Stimulated activated memory B cell treated with anti-CD40 and anti-IgM and Interleukin-4, amounts not matched to agents 10 μg/mL and 1 μg/mL and 100 μg/mL, for 72 hours (primary cell): Measurements from ENCODE around the gene TBC1D22B.
"Not testable (repeated sequence)": the region's sequence is repeated elsewhere in the genome, so short reads cannot be mapped to it uniquely, and the experiment has no call there.

Experiments used
- ATAC-seq: fragments of 150-1000 bp; cut with Tn5 transposase; 2 replicates; pipeline ENCODE4 v1.10.0; 2021
- H3K27ac Mint-ChIP-seq: one replicate; pipeline ENCODE4 v1.8.0; 2022; ENCODE audit warnings: mild to moderate bottlenecking, mixed read lengths
- H3K27me3 Mint-ChIP-seq: one replicate; pipeline ENCODE4 v1.8.0; 2022; ENCODE audit warnings: mixed read lengths
- H3K36me3 Mint-ChIP-seq: one replicate; pipeline ENCODE4 v1.8.0; 2022; ENCODE audit warnings: mixed read lengths
- H3K4me1 Mint-ChIP-seq: one replicate; pipeline ENCODE4 v1.8.0; 2022; ENCODE audit warnings: mixed read lengths
- H3K4me3 Mint-ChIP-seq: one replicate; pipeline ENCODE4 v1.8.0; 2022; ENCODE audit warnings: mild to moderate bottlenecking, moderate library complexity, mixed read lengths
- H3K9me3 Mint-ChIP-seq: one replicate; pipeline ENCODE4 v1.8.0; 2022; ENCODE audit warnings: mixed read lengths

TBC1D22B gene

DNA sequence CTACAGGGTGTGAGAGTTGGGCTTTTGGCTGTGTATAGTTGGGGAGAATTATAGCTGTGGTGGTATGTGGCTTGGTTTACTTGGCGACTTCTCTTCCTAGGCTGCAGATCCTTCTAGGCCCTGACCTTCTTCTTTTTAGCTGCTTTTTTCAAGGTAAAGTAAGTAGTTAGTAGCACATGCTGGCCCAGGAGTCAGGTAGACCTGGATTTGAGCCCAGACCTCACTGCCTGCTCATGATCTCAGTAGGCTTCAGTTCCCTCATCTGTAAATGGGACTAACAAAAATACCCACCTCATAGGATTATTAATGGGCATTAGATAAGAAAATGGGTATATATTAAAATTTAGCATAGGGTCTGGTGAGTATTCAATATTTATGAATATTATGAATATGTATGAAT, 17.8 kb downstream of the TBC1D22B start:
- Mint-ChIP-seq H3K36me3 (peaks cover 42% of the 10 kb centered on the region), H3K9me3 (no peaks in the 10 kb centered on the region), H3K27me3 (no peaks in the 10 kb centered on the region), H3K27ac (no peak overlapping the region), H3K4me1 (peaks cover 41% of the 10 kb centered on the region), H3K4me3 (no peak overlapping the region)
- ATAC-seq, result no peak

DNA sequence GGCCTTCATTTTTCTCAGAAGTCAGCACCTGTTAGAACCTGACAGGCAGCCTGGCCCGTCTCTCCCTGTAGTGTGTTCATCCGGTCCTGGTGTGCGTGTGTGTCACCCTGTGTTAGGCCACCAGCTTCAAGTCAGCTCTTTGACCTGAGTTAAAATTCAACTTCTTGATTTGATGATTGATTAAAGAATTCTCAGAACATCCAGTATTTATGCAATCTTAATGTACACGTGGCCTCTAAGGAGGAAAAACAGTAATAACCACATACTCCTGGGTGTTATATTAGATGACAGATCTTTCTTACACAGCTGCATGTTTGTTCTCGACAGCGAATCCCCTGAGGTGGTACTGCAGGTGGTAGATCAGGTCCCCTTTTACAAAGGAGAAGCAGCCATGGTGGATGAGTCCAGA, 19.4 kb downstream of the TBC1D22B start:
- no peak for ATAC-seq
- Mint-ChIP-seq H3K27me3 (no peaks in the 10 kb centered on the region), H3K4me1 (peaks cover 32% of the 10 kb centered on the region), H3K4me3 (no peak overlapping the region), H3K36me3 (peaks cover 42% of the 10 kb centered on the region), H3K9me3 (no peaks in the 10 kb centered on the region), H3K27ac (no peak overlapping the region)

DNA sequence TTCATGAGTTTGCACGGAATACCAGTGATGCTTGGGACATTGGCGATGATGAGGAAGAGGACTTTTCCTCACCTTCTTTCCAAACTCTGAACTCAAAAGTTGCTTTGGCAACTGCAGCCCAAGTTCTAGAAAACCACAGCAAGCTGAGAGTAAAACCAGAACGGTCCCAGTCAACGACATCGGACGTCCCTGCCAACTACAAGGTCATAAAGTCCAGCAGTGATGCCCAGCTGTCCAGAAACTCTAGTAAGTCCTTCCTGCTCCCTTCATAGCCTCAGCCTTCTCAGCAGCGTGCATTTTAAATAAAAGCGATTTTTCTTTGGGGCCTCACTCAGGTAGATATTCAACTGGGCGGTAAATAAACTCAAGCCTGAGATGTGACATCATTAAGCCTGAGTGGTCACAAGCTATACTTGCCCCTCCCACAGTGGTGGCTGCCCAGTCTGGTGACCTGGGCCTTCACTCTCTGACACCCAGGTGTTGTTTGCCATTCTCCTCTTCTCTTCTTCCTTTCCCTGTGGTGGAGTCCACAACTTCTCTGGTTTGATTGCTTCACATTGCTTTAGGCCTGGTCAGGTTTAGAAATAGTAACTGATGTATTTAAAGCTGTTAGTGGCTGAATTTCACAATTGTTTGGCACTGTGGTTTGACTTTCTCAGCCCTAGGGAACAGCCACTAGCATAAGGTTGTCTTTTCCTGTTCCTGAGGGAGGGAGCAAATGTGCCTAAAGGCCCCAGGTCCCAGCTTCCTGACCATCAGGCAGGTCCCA, 22.0 kb downstream of the TBC1D22B start:
- Mint-ChIP-seq H3K36me3 (peaks cover 49% of the 10 kb centered on the region), H3K4me3 (no peak overlapping the region), H3K27ac (no peak overlapping the region), H3K27me3 (no peaks in the 10 kb centered on the region), H3K4me1 (peaks cover 37% of the 10 kb centered on the region), H3K9me3 (no peaks in the 10 kb centered on the region)
- ATAC-seq, result no peak

DNA sequence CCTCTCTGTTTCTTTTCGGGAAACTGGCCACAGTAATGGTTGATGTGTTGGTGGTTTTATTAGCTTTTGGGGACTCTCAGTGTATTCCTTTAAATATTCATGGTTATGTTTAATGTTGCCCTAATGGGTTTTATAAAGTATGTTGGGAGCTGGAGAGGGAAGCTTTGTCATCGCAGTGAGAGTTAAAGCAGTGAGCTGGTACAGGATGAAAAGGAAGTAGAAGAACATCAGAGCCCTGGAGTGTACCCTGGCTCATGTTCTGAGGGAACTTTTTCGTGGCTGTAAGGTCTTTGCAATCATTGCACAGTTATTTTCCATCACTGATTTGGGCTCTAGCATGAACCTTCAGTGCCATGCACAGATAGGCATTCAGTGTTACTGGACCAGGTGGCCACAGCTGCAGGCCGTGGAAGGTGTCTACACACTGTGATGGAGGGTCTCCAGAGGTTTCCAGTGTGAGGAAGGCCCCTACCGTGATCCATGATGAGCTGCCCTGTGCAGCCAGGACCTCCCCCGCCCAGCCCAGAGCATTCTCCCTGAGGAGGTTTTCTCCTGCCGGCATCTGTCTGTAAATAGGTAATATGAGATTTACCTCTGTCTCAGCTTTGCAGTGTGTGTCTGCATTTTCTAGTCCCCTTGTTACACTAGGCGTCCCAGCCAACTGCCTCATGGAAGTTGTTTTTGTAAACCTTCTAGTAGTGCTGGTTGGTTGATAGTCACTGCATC, 22.8 kb downstream of the TBC1D22B start:
- Mint-ChIP-seq H3K4me1 (peaks cover 36% of the 10 kb centered on the region), H3K36me3 (peaks cover 54% of the 10 kb centered on the region)

DNA sequence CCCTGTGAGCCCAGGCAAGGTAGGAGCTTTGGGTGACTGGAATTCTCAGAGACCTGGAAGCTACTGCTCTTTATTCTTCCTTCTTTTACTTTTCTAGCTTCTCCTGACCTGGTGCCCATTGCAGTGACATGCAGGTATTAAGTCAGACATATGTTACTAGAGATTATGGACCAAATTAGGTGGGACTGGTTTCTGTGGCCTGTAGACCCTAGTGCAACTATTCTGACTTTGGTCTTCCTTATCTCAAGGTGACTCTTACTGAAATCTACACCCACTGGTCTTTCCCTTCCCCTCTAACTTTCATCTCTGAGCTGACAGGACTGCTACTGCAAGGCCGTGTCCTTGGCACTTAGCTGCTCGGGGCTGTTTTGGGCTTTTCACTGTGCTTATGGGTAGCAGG, 24.8 kb downstream of the TBC1D22B start:
- H3K9me3 Mint-ChIP-seq, result no peaks in the 10 kb centered on the region
- no peak overlapping the region for H3K4me3 Mint-ChIP-seq
- H3K4me1 Mint-ChIP-seq, result peaks cover 23% of the 10 kb centered on the region
- H3K36me3 Mint-ChIP-seq, result peaks cover 66% of the 10 kb centered on the region
- no peak for ATAC-seq
- H3K27me3 Mint-ChIP-seq, result no peaks in the 10 kb centered on the region
- peak overlapping the region; percentile 47 for H3K27ac Mint-ChIP-seq

More for the DNA sequence above, 22.8 kb downstream of the TBC1D22B start:
- no peak overlapping the region for H3K27ac Mint-ChIP-seq
- no peaks in the 10 kb centered on the region for H3K27me3 Mint-ChIP-seq
- ATAC-seq, result no peak
- no peak overlapping the region for H3K4me3 Mint-ChIP-seq
- H3K9me3 Mint-ChIP-seq, result no peaks in the 10 kb centered on the region

DNA sequence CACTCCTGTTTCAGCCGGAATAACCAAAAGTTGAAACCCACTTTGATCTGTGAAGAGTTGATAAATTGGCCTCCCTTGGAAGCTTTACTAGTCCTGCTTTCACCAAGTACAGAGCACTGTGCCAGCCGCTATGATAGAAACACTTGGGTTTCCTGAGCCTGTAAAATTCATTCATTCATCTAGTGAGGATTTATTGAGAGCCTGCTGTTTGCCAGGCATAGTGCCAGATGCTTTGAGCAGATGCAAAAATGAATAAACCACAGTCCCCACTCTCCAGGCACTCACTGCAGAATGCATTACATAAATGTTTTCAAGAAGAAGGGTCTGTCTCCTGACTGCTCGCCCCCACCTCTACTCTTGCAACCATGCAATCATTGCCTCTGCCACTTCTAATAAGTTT, 25.7 kb downstream of the TBC1D22B start:
- no peak for ATAC-seq
- Mint-ChIP-seq H3K27me3 (no peaks in the 10 kb centered on the region), H3K27ac (peak overlapping the region; percentile 47), H3K4me3 (no peak overlapping the region), H3K36me3 (peaks cover 75% of the 10 kb centered on the region), H3K4me1 (peaks cover 28% of the 10 kb centered on the region), H3K9me3 (no peaks in the 10 kb centered on the region)

DNA sequence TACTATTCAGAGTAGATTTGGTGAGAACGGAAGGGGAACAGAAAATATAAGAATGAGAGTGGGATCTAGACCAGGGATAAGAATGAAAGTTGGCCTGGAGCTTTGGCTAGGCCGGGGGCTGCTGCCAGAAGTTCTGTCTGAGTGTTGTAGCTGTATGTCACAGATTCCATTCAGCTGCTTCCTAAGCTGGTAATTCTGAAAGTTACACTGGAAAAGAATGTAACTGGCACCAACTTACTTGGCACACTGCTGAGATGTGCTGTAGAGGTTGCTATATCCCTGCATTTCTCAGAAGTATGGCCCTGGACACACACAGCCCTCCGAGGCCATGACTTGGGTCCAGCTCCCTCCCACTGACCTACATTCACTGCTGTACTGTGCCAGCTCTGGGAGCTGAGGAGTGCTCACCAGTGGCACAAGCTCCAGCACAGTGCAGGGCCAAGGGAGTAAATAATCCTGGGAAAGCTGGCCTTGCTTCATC, 26.1 kb downstream of the TBC1D22B start:
- peak overlapping the region; percentile 47 for H3K27ac Mint-ChIP-seq
- peaks cover 28% of the 10 kb centered on the region for H3K4me1 Mint-ChIP-seq
- no peak for ATAC-seq
- H3K36me3 Mint-ChIP-seq, result peaks cover 76% of the 10 kb centered on the region
- H3K27me3 Mint-ChIP-seq, result no peaks in the 10 kb centered on the region
- H3K4me3 Mint-ChIP-seq, result no peak overlapping the region
- H3K9me3 Mint-ChIP-seq, result no peaks in the 10 kb centered on the region

GRCh38 chr6:37284781-37285180, 27.2 kb downstream of the TBC1D22B start:
- ATAC-seq, result no peak
- no peak overlapping the region for H3K4me3 Mint-ChIP-seq
- no peaks in the 10 kb centered on the region for H3K27me3 Mint-ChIP-seq
- peak overlapping the region; percentile 90 for H3K27ac Mint-ChIP-seq
- no peaks in the 10 kb centered on the region for H3K9me3 Mint-ChIP-seq
- H3K36me3 Mint-ChIP-seq, result peaks cover 79% of the 10 kb centered on the region
- peaks cover 28% of the 10 kb centered on the region for H3K4me1 Mint-ChIP-seq

DNA sequence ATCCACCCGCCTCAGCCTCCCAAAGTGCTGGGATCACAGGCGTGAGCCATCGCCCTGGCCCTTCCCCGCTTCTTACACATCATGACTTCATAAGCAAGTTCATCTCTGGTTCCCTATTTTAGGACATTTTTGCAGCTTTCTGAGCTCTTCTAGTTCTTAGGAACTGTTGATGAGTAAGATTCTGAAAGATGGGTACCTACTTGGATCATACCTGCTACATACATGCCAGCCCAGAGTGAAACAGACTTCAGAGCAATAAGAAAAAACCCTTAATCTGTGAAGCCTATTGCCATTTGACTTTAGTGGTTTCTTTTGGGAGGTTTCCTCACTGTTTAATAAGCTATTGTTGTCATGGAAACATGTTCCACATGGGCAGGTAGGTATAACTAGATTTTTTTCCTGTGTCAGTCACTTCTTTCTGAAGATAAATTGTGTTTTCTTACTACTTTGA, 28.3 kb downstream of the TBC1D22B start:
- peak; percentile 93 for ATAC-seq
- Mint-ChIP-seq H3K9me3 (no peaks in the 10 kb centered on the region), H3K4me3 (no peak overlapping the region), H3K27ac (peak overlapping the region; percentile 90), H3K36me3 (peaks cover 75% of the 10 kb centered on the region), H3K4me1 (peaks cover 28% of the 10 kb centered on the region), H3K27me3 (no peaks in the 10 kb centered on the region)

DNA sequence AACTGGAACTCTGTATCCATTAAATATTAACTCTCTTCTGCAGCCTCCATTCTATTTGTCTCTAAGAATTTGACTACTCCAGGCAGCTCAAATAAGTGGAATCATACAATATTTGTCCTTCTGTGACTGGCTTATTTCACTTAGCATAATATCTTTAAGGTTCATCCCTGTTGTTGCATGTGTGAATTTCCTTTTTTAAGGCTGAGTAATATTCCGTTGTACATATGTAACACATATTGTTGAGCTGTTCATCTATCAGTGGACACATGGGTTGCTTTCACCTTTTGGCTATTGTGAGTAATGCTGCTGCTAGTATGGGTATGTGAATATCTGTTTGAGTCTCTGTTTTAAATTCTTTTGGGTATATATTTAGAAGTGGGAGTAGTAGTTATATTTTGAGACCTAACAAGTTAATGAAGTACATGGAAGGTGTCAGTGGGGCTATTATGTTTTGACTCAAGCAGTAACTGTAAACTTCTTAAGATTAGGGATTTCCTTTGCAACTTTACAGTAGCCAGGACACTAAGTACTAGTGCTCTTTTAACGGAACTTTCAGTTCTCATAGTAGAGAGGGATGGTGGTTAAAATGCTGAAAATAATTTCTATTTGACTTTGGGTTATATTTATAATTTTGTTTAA, 30.1 kb downstream of the TBC1D22B start:
- Mint-ChIP-seq H3K36me3 (peaks cover 81% of the 10 kb centered on the region), H3K4me1 (peaks cover 22% of the 10 kb centered on the region), H3K27me3 (no peaks in the 10 kb centered on the region), H3K27ac (peak overlapping the region; percentile 42), H3K9me3 (no peaks in the 10 kb centered on the region), H3K4me3 (no peak overlapping the region)
- no peak for ATAC-seq

DNA sequence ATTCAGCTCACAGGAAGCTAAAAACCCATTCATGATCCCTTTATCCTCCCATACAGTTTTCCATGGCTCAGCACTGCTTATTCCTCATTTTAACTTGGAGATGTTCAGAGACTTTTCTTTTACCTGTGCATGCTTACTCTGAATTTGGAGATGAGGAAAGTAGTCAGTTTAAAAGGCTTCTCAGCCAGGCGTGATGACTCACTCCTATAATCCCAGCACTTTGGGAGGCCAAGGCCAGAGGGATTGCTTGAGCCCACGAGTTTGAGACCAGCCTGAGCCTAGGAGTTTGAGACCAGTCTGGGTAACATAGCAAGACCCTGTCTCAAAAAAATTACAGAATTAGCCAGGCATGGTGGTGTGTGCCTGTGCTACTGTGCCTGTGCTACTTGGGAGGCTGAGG, 30.7 kb downstream of the TBC1D22B start:
- no peak overlapping the region for H3K4me3 Mint-ChIP-seq
- no peaks in the 10 kb centered on the region for H3K9me3 Mint-ChIP-seq
- peaks cover 19% of the 10 kb centered on the region for H3K4me1 Mint-ChIP-seq
- no peak overlapping the region for H3K27ac Mint-ChIP-seq
- H3K27me3 Mint-ChIP-seq, result no peaks in the 10 kb centered on the region
- ATAC-seq, result no peak
- peaks cover 76% of the 10 kb centered on the region for H3K36me3 Mint-ChIP-seq

DNA sequence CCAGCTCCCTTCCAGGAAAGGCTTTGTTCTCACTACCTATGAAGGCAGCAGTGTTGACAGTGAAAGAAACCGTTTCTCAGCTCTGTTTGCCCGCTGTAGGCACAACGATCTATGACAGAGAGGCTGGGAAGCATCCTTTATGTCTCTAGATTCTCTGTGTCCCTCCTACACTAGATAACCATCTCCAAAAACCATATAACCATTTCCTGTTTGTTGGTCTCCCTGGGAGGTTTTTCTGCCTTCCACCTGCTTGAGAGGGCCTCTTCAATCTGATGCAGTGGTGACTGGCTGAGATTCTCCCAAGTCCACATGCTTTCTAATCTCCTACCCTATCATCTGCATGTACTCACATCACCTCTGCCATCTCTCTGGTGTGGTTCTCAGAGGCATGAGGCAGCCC, 32.4 kb downstream of the TBC1D22B start:
- ATAC-seq, result no peak
- H3K27ac Mint-ChIP-seq, result no peak overlapping the region

GRCh38 chr6:37293426-37293825, 35.9 kb downstream of the TBC1D22B start:
- H3K36me3 Mint-ChIP-seq, result peaks cover 68% of the 10 kb centered on the region
- ATAC-seq, result no peak
- H3K4me1 Mint-ChIP-seq, result no peaks in the 10 kb centered on the region
- no peaks in the 10 kb centered on the region for H3K9me3 Mint-ChIP-seq
- H3K27ac Mint-ChIP-seq, result no peak overlapping the region
- H3K4me3 Mint-ChIP-seq, result no peak overlapping the region
- H3K27me3 Mint-ChIP-seq, result no peaks in the 10 kb centered on the region

More for the DNA sequence above, 32.4 kb downstream of the TBC1D22B start:
- Mint-ChIP-seq H3K27me3 (no peaks in the 10 kb centered on the region), H3K36me3 (peaks cover 71% of the 10 kb centered on the region), H3K9me3 (no peaks in the 10 kb centered on the region), H3K4me1 (peaks cover 14% of the 10 kb centered on the region), H3K4me3 (no peak overlapping the region)

DNA sequence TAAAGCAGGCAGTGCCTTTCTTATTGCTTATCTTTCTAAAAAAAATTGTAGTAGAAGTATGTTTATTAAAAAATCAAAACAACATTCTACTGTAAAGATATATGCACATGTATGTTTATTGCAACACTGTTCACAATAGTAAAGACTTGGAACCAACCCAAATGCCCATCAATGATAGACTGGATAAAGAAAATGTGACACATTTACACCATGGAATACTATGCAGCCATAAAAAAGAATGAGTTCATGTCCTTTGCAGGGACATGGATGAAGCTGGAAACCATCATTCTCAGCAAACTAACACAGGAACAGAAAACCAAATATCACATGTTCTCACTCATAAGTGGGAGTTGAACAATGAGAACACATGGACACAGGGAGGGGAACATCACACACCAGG, 40.1 kb downstream of the TBC1D22B start:
- H3K36me3 Mint-ChIP-seq, result peaks cover 55% of the 10 kb centered on the region
- H3K27ac Mint-ChIP-seq, H3K4me1 Mint-ChIP-seq, H3K4me3 Mint-ChIP-seq, ATAC-seq, H3K9me3 Mint-ChIP-seq, H3K27me3 Mint-ChIP-seq: not testable (repeated sequence)

DNA sequence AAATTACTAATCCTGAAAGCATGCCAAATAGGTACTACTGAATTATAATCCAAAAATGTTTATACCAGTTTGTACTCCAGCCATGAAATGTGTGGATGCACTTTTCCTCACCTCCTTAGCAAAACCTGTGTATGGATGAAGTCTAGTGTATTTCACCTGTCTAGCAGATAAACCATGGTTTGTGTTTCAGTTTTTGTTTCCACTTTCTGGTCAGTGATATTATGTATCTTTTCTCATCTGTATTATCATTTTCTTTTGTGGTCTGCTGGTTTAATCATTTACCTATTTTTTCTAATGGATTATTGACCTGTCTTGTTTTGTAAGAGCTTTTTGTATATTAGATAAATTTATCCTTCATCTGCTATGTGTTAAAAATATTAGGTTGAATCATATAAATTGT, 41.4 kb downstream of the TBC1D22B start:
- no peak for ATAC-seq
- H3K4me1 Mint-ChIP-seq, result no peaks in the 10 kb centered on the region
- no peak overlapping the region for H3K27ac Mint-ChIP-seq
- H3K36me3 Mint-ChIP-seq, result peaks cover 59% of the 10 kb centered on the region
- no peaks in the 10 kb centered on the region for H3K9me3 Mint-ChIP-seq
- H3K27me3 Mint-ChIP-seq, result no peaks in the 10 kb centered on the region
- H3K4me3 Mint-ChIP-seq, result no peak overlapping the region
